ENCODE results near the gene MOV10L1.
"Not testable (repeated sequence)": the region's sequence is repeated elsewhere in the genome, so short reads cannot be mapped to it uniquely, and the experiment has no call there.

MOV10L1 gene

DNA sequence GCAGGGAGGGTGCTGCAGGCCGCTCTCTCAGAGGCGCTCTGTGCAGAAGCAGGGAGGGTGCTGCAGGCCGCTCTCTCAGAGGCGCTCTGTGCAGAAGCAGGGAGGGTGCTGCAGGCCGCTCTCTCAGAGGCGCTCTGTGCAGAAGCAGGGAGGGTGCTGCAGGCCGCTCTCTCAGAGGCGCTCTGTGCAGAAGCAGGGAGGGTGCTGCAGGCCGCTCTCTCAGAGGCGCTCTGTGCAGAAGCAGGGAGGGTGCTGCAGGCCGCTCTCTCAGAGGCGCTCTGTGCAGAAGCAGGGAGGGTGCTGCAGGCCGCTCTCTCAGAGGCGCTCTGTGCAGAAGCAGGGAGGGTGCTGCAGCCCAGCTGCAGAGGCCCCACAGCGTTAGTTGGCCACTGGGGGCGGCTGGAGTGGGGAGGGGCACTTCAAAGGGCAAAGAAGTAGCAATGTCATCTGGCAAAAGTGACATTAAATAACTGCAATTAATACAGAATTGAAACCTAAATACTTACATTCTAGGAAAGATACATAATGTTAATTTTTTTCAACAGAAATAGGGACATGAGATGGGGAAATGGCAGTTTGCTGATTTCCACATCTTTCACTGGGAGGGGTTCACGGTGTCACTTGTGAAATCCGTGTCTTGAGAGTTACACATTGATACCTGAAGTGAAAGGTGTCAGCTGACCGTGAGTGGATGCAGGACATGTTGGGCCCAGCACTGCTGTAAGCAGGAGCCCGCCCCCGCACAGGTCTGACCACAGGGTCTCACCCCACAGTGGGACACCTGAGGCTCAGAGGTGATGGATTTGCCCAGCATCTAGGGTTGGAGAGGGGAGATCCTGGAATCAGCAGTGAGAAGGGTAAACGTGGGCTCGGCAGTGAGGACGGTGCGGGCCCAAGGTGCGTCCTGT, 57.7 kb downstream of the MOV10L1 start:
- not testable (repeated sequence) for H3K4me1 ChIP-seq (ENCODE audit: control insufficient read depth, insufficient read depth, low read length); H3K4me3 ChIP-seq (ENCODE audit: low read depth, low read length); H3K9me3 ChIP-seq (ENCODE audit: control insufficient read depth, insufficient read depth, low read length); H3K27me3 ChIP-seq (ENCODE audit: control insufficient read depth, insufficient read depth, low read length); H3K9ac ChIP-seq (ENCODE audit: low read depth, low read length); H3K36me3 ChIP-seq (ENCODE audit: control insufficient read depth, insufficient read depth, low read length)

DNA sequence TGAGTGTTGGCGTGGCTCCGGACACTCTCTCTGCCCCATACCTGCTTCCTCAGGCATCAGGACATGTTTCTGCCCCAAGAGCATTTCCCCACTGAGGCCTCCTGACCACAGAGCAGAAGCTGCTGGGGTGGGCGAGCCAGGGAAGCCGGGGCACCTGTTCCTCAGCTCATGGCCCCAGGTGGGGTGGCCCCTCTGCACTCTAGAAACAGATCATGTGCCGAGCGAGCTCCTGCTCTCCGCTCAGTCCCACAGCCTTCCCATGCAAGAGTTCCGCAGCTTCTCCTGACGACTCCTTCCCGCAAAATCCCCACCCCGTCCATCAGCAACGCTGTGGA, 58.3 kb downstream of the MOV10L1 start:
- no peaks in the 10 kb centered on the region for H3K9me3 ChIP-seq (ENCODE audit: control insufficient read depth, insufficient read depth, low read length)
- no peak overlapping the region for H3K9ac ChIP-seq (ENCODE audit: low read depth, low read length)
- H3K4me1 ChIP-seq (ENCODE audit: control insufficient read depth, insufficient read depth, low read length) = no peaks in the 10 kb centered on the region
- no peaks in the 10 kb centered on the region for H3K27me3 ChIP-seq (ENCODE audit: control insufficient read depth, insufficient read depth, low read length)
- no peaks in the 10 kb centered on the region for H3K36me3 ChIP-seq (ENCODE audit: control insufficient read depth, insufficient read depth, low read length)
- no peak overlapping the region for H3K4me3 ChIP-seq (ENCODE audit: low read depth, low read length)

GRCh38 chr22:50148991-50149721, 59.4 kb downstream of the MOV10L1 start:
- H3K4me1 ChIP-seq (ENCODE audit: control insufficient read depth, insufficient read depth, low read length) = no peaks in the 10 kb centered on the region
- no peak overlapping the region for H3K9ac ChIP-seq (ENCODE audit: low read depth, low read length)
- H3K4me3 ChIP-seq (ENCODE audit: low read depth, low read length) = no peak overlapping the region
- no peaks in the 10 kb centered on the region for H3K9me3 ChIP-seq (ENCODE audit: control insufficient read depth, insufficient read depth, low read length)
- no peaks in the 10 kb centered on the region for H3K36me3 ChIP-seq (ENCODE audit: control insufficient read depth, insufficient read depth, low read length)
- no peaks in the 10 kb centered on the region for H3K27me3 ChIP-seq (ENCODE audit: control insufficient read depth, insufficient read depth, low read length)

GRCh38 chr22:50150161-50151129, 60.6 kb downstream of the MOV10L1 start:
- no peaks in the 10 kb centered on the region for H3K36me3 ChIP-seq (ENCODE audit: control insufficient read depth, insufficient read depth, low read length)
- H3K9me3 ChIP-seq (ENCODE audit: control insufficient read depth, insufficient read depth, low read length) = no peaks in the 10 kb centered on the region
- H3K27me3 ChIP-seq (ENCODE audit: control insufficient read depth, insufficient read depth, low read length) = no peaks in the 10 kb centered on the region
- no peaks in the 10 kb centered on the region for H3K4me1 ChIP-seq (ENCODE audit: control insufficient read depth, insufficient read depth, low read length)
- no peak overlapping the region for H3K4me3 ChIP-seq (ENCODE audit: low read depth, low read length)
- H3K9ac ChIP-seq (ENCODE audit: low read depth, low read length) = no peak overlapping the region

DNA sequence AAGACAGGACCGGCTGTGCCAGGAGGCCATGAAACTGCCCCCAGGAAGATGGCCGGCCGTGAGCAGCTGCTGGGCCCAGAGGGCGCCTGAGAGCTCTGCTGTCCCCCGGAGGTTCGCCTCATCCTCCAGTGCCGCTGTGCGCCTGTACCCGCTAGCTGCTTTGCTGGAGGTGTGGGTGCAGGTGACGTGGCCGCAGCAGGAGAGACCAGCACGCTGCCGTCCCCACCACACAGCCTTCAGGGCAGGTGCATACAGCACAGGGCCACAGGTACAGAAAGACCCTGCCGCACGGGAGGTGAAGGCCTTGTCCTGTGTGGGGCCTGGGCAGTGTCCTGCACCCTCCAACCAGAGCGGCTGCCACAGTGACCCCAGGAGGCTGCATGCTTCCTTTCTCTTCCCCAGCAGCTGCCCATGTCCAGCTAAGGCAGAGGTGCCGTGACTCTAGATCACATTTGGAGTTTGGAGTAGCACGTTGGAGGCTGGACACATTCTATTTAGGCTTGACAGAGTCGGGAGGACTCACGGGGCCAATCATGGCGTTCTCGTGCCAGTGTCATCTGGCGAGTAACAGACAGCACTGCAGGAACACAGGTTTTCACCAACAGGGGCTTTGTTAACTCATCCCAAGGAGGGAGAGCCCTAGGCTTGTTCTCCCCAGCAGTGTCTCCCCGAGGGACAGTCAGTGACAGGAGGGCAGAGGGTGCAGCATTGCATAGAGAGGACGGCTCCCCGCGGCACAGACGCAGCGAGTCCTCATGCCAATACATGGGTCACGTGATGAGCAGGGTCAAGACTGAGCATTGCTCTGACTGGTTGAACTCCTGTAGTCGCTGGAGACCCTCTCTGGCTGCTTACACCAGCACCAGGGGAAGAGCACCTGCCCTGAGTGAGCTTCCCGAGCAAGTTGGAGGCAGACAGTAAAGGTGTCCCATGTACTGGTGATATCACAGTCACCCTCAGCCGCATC, 62.0 kb downstream of the MOV10L1 start:
- no peaks in the 10 kb centered on the region for H3K27me3 ChIP-seq (ENCODE audit: control insufficient read depth, insufficient read depth, low read length)
- H3K9ac ChIP-seq (ENCODE audit: low read depth, low read length) = no peak overlapping the region

GRCh38 chr22:50153056-50153755, 63.4 kb downstream of the MOV10L1 start:
- no peak overlapping the region for H3K9ac ChIP-seq (ENCODE audit: low read depth, low read length)
- no peaks in the 10 kb centered on the region for H3K27me3 ChIP-seq (ENCODE audit: control insufficient read depth, insufficient read depth, low read length)
- H3K4me3 ChIP-seq (ENCODE audit: low read depth, low read length) = no peak overlapping the region
- H3K9me3 ChIP-seq (ENCODE audit: control insufficient read depth, insufficient read depth, low read length) = no peaks in the 10 kb centered on the region
- no peaks in the 10 kb centered on the region for H3K36me3 ChIP-seq (ENCODE audit: control insufficient read depth, insufficient read depth, low read length)
- no peaks in the 10 kb centered on the region for H3K4me1 ChIP-seq (ENCODE audit: control insufficient read depth, insufficient read depth, low read length)

More for the DNA sequence above, 62.0 kb downstream of the MOV10L1 start:
- no peaks in the 10 kb centered on the region for H3K9me3 ChIP-seq (ENCODE audit: control insufficient read depth, insufficient read depth, low read length)
- H3K36me3 ChIP-seq (ENCODE audit: control insufficient read depth, insufficient read depth, low read length) = no peaks in the 10 kb centered on the region
- no peak overlapping the region for H3K4me3 ChIP-seq (ENCODE audit: low read depth, low read length)
- H3K4me1 ChIP-seq (ENCODE audit: control insufficient read depth, insufficient read depth, low read length) = no peaks in the 10 kb centered on the region

GRCh38 chr22:50153756-50154140, 63.9 kb downstream of the MOV10L1 start:
- H3K4me1 ChIP-seq (ENCODE audit: control insufficient read depth, insufficient read depth, low read length) = no peaks in the 10 kb centered on the region
- H3K9me3 ChIP-seq (ENCODE audit: control insufficient read depth, insufficient read depth, low read length) = no peaks in the 10 kb centered on the region
- no peak overlapping the region for H3K9ac ChIP-seq (ENCODE audit: low read depth, low read length)
- H3K36me3 ChIP-seq (ENCODE audit: control insufficient read depth, insufficient read depth, low read length) = no peaks in the 10 kb centered on the region
- no peaks in the 10 kb centered on the region for H3K27me3 ChIP-seq (ENCODE audit: control insufficient read depth, insufficient read depth, low read length)
- no peak overlapping the region for H3K4me3 ChIP-seq (ENCODE audit: low read depth, low read length)

GRCh38 chr22:50157709-50158375, 68.0 kb downstream of the MOV10L1 start:
- H3K4me1 ChIP-seq (ENCODE audit: control insufficient read depth, insufficient read depth, low read length) = peaks cover 4% of the 10 kb centered on the region
- H3K4me3 ChIP-seq (ENCODE audit: low read depth, low read length) = no peak overlapping the region
- no peaks in the 10 kb centered on the region for H3K27me3 ChIP-seq (ENCODE audit: control insufficient read depth, insufficient read depth, low read length)
- H3K36me3 ChIP-seq (ENCODE audit: control insufficient read depth, insufficient read depth, low read length) = no peaks in the 10 kb centered on the region
- no peaks in the 10 kb centered on the region for H3K9me3 ChIP-seq (ENCODE audit: control insufficient read depth, insufficient read depth, low read length)
- H3K9ac ChIP-seq (ENCODE audit: low read depth, low read length) = no peak overlapping the region

- peaks cover 4% of the 10 kb centered on the region for H3K4me1 ChIP-seq (ENCODE audit: control insufficient read depth, insufficient read depth, low read length)
- H3K27me3 ChIP-seq (ENCODE audit: control insufficient read depth, insufficient read depth, low read length) = no peaks in the 10 kb centered on the region
- no peaks in the 10 kb centered on the region for H3K36me3 ChIP-seq (ENCODE audit: control insufficient read depth, insufficient read depth, low read length)
- no peak overlapping the region for H3K9ac ChIP-seq (ENCODE audit: low read depth, low read length)
- no peaks in the 10 kb centered on the region for H3K9me3 ChIP-seq (ENCODE audit: control insufficient read depth, insufficient read depth, low read length)
- no peak overlapping the region for H3K4me3 ChIP-seq (ENCODE audit: low read depth, low read length)
Observed at GRCh38 chr22:50160947-50161346, 71.1 kb downstream of the MOV10L1 start.
